GM19452 (cell line): ENCODE measurements around the gene MYO3B.
"Not testable (repeated sequence)": the region's sequence is repeated elsewhere in the genome, so short reads cannot be mapped to it uniquely, and the experiment has no call there.

Experiments
- ATAC-seq: cut with Tn5 transposase; IDR thresholded peaks from one replicate; pipeline ENCODE4 v1.9.1; 2021; ENCODE audit not compliant: unreplicated experiment

MYO3B gene

DNA sequence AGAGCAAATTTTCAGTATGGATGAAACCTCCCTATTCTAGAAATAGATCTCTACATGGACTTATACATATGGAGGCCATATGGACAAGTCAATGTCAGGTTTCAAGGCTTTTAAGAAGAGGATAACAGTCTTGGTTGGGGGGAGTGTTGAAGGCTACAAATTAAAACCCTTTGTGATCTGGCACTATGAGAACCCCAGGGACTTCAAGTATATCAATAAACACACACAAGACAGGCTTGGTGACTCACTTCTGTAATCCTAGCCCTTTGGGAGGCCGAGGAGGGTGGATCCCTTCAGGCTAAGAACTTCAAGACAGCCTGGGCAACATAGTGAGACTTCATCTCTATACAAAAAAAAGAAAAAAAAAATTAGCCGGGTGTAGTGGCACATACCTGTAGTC is 410.0 kb downstream of the MYO3B start:
- ATAC-seq, result no peak

DNA sequence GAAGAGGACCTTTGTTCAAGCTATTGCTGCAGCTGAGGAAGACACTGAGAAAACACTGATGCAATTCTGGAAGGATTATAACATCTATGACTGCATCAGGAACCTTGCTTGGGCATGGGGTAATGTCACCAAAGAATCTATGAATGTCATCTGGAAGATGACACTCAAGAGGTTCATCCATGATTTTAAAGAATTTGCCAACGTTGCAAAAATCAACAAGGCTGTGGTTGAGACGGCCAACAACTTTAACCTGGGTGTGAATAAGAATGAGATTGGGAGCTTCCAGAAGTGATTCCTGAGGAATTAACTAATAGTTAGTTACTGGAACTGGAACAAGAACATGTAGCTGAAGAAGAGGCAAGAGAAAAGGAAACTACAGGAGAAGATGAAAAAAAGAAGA is 410.8 kb downstream of the MYO3B start:
- ATAC-seq, result no peak

DNA sequence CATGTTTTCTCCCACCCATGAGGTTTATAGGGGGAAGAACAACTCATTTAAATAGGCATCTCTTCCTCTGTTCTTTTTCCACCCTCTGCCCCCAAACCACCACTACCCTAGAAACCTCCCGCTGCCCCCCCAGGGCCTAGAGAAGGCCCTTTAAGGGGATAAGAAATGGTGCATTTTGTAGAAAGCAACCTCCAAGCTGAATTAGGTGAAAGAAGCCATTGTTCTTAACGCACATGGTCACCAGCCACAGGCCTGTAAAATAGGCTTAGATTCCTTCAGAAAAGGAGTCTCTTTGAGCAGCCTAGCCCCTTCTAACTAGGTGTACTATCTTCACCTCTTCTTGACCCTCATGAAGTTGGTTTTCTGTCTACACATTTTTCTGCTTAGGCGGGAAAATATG is 418.6 kb downstream of the MYO3B start:
- no peak for ATAC-seq

DNA sequence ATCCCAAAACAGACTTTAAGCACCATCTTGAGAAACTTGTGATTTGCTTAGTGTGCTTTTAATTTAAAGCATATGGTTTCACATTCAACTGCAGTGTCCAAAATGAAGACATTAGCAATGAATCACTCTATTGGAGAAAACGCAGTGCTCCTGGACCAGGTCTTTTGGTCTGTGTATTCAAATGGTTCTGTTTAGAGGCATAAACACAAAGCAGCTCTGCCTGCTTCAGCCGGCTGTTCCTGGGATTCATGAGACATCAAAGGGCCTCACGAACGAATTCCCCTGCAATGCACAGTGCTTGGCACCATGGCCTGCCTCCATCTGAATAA is 420.1 kb downstream of the MYO3B start:
- ATAC-seq, result no peak

DNA sequence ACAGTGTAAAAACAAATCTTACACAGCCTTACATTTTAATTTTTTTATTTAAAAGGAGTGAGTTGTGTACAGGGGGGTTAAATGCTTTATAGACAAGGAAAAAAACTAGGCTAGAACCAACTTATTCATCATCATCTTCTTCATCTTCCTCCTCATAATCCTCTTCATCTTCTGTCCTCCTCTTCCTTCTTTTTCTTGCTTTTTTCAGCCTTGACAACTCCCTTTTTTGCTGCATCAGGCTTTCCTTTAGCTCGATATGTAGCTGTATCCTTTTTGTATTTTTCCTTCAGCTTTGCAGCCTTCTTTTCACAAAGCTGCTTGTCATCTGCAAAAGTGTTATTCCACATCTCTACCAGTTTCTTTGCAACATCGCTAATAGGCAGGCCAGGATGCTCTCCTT is 423.5 kb downstream of the MYO3B start:
- ATAC-seq, result no peak

DNA sequence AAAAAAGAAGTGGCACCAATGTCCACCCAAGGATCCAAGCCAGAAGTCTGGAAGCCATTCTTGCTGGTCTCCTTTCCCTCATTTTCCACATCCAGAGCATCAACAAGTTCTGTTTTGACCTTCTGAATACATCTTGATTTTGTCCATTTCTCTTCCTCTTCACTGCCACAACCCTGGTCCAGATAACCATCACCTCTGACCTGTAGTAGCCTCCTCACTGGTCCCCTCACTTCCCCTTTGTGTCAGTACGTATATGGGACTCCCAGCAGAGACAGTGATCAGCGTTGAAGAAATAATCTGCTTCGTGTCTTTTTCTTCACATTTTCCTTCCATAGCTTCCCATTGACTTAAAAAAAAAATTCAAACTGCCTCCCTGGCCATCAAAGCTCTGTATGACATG is 427.9 kb downstream of the MYO3B start:
- ATAC-seq, result no peak

DNA sequence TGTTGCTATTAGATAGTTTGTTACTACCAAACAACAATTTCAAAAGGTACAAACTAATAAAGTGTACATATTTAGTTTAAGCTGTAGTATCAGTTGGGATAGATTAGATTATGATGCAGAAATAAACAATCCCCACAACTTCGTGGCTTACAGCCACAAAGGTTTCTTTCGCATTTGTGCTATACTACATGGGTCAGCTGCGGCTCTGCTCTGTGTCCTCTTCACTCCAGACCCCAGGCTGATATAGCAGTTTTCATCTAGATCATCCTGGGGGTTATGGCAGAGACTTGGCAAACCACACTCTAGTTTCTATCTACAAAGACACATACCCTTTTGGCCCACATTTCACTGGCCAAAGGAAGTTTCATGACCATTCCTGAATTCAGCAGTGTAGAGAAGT is 429.2 kb downstream of the MYO3B start:
- ATAC-seq, result no peak

DNA sequence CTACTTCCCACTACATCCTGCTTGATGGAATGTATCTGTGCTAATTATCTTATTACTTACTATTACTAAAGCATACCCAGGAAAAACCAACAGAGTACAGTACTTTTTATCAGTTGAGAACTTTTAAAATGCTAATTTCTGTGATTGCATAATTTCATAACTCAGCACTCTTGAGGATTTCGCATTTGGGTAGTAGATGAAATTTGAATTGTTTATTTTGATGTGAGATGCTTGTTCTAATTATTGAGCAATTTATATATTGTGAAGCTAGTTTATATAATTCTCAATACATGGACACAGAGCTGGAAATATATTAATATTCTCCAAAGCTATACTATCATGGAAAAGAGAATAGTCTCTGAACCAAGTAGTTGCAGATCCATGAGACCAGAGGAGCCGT is 432.7 kb downstream of the MYO3B start:
- no peak for ATAC-seq

DNA sequence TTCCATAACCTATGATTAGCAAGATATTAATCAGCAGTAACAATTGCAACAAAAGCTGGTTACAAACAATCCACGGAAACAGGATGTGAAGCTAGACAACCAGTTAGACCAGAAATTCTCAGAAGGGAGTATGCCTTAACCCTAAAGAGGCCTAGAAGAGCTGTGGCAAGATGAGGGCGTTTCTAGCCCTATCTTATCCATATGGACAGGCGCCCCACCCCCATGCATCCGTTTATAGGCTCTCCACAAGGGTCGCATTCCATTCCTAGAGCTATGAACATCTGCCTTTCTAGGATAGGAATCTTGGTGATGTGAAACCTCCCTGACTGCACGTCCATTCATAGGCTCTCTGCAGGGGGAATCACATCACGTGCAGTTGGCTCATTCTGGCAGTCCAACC is 441.0 kb downstream of the MYO3B start:
- ATAC-seq, result not testable (repeated sequence)

DNA sequence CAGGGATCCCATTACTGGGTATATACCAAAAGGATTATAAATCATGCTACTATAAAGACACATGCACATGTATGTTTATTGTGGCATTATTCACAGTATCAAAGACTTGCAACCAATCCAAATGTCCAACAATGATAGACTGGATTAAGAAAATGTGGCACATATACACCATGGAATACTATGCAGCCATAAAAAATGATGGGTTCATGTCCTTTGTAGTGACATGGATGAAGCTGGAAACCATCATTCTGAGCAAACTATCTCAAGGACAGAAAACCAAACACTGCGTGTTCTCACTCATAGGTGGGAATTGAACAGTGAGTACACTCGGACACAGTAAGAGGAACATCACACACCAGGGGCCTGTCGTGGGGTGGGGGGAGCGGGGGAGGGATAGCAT is 457.1 kb downstream of the MYO3B start:
- not testable (repeated sequence) for ATAC-seq

DNA sequence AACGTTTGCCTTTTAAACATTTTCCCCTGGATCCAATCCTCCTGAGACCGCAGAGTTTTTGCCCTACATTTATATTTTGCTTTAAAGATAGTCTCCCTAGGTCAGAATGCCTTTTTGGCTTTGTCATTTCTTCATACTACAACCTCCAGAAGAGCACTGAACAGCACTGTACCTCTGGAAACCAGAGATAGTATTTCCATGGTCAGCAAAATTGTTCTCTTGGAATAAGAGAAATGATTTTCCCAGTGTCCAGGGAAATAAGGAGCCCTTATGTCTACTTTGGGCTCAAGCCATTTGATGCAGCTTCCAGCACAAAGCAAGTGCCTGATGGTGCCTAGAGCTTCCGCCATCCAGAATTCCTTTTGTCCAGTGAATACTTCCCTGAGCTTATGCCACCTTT is 461.7 kb downstream of the MYO3B start:
- no peak for ATAC-seq

DNA sequence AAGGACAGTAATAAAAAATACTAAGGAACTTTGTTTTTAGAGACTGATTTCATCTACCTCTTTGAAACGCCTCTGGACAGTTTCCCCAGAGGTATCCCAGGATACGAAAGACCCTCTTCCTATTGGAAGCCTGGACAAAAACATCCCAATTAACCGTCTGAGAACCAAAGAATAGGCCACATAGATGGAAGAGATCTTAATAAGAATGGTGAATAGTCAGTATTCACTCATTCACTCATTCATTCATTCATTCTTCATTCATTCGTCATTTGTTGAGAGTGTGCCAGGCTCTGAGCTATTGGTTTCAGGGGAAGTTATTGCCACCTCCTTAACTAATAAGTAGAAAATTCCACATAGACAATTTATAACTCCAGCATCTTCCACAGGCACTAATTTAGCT is 464.0 kb downstream of the MYO3B start:
- no peak for ATAC-seq

DNA sequence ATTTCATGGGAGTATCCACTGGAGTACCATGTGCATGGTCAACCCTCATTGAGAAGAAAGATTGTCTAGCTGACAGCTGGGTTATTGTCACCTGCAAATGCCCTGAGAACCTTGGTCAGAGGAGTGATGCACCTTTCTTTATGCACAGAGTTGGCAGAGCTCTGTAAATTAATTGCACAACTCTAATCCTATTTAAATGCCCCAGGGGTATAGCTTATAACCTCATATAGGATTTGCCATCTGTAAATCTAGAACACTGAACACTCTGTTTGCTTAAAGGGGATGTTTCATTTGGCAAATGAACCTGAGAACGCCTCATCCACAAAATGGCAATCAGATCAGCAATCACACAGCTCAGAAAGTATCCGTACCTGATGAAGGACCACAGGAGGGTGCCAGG is 465.4 kb downstream of the MYO3B start:
- no peak for ATAC-seq

DNA sequence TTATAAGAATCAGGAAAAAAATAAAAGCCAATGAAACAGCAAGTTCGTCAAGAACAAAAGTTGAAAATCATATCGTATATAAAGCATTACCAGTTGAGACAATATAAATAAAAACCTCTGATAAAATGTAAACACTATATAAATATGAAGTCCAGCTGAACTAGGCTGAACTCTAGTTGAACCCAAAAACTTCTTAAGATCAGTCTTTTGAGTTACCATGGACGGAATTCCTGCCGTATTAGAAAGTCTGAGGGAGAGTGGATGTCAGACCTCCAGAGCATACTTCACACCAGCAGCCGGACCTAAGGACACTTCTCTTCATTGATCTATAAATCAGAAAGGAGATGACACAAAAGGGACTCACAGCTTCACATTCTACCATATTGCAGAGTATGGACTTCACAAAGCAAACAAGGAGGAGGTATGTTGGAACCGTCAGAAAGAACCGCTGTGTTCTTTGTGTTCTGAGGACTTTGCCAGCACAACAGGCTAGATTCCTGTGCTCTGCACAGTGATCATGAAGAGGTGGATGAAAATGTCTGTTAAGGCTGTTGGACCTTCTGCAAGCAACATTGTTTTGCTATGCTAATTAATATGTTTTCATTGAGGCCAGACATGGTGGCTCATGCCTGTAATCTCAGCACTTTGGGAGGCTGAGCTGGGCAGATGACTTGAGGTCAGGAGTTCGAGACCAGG is 469.9 kb downstream of the MYO3B start:
- ATAC-seq, result no peak

DNA sequence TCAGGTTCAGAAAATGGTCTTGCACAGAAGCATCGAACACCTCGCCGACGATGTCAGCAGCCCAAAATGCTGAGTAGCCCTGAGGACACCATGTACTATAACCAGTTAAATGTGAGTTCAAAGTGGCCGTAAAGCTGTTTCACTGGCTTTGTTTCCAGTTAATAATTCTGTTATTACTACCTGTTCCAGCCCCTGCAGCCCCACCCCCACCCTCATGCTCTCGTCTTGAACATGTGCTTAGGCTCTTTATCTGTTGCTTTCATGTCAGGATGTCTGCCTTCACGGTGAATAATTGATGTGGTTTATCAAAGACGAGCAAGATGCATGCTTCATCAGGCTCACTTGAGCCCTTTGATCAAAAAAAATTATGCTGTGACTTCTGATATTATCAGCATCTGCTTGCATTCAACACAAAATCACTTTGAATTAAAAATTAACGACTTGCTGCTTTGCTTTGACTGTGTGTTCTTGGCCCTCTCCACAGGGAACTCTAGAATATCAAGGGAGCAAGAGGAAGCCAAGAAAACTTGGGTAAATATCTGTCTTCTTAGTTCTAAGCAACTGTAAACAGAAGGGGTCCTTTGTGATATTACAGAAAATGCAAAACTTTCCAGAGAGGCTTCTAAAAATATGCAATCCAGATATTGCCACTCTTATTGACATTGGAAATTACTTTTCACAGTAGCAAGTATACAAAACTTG is 473.8 kb downstream of the MYO3B start:
- ATAC-seq, result no peak

DNA sequence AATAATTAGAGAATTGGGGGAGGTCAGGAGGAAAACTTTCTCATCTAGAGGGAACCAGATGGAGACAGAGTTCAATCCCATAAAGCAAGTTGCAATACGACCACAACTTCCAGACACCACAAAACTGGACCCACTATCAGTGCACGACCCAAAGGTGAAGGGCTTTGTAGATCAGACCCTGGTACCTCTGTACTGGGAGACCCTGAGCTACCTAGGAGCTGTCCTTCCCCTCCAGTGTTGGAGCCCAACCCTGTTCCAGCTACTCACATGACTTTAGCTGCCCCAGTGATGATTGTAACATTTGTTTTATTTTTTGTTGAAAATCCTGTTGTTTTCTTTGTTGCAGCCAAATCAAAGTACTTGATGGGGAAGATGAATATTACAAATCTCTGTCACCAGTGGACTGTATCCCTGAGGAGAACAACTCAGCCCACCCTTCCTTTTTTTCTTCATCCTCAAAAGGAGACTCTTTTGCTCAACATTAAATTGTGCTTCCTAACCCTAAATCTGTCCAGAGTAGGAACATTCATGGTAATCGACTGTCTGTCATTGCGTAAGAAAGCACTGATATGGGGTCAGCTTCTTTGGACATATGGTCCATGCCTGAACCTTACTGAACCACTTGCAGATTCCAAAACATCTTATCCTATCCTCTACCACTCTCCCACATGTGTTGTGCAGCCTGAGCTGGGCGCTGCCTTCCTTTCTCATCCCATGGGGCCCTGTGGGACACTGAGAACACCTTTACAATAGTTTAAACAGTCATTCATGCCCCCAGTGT is 474.9 kb downstream of the MYO3B start:
- ATAC-seq, result no peak

DNA sequence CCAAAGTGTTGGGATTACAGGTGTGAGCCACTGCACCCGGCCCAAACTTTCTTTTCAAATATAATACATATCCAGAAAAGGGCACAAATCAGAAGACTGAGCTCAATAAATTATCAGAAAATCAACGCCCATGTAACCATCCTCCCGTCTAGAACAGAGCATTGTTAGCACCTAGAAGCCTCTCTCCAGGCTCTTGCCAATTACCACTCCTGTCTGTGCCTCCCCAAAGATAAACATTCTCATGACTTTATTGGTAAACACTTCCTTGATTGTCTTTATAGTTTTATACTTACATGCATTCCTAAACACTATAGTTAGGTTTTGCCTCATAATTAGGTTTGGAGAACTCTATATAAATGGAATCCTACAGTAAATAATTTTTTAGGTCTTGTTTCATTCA is 478.7 kb downstream of the MYO3B start:
- no peak for ATAC-seq

DNA sequence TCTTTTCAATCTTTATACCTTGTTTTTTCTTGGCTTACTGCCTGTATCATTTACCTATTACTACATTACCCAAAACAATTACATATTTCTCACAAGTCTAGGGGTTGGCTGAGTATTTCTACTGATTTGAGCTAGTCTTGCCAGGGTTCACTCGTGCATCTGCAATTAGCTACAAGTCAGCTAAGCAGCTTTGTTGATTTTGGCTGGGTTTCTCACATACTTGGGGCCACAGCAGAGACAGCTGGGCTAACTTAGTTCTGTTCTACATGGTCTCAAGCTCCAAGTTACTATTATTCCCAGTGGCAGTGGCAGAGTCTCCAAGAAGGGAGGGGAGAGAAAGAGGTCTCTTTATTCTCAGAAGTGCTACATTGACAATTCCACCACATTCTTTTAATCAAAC is 482.5 kb downstream of the MYO3B start:
- ATAC-seq, result no peak

DNA sequence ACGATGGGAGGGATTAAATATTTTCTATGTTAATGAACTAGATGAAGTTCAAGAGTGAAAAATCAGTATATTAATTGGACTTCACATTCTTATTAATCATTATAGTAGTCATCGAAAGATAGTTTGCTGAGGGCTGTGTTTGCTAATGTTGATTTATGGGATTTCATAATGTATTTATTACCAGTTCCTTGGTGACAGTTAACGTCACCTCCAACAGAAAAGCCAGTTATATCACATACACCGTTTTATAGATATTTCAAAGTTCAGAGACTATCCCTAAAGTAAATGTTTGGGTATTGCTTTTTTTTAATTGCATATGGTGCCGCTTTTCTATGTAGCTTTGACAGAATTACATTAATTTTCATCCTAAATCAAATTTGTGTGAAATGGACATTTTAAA is 487.8 kb downstream of the MYO3B start:
- no peak for ATAC-seq

DNA sequence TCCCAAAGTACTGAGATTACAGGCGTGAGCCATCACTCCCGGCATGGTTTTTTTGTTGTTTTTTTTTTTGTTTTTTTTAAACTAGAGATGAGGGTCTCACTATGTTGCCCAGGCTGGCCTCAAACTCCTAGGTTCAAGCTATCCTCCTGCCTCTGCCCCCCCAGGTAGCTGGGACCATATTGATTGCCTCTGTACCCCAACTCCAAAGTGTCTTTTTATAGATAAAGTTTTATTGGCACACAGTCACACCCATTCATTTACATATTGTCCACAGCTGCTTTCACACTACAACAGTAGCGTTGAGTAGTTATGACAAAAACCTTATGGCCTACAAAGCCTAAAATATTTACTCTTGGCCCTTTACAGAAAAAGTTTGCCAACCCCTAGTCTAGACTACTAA is 492.0 kb downstream of the MYO3B start:
- no peak for ATAC-seq

DNA sequence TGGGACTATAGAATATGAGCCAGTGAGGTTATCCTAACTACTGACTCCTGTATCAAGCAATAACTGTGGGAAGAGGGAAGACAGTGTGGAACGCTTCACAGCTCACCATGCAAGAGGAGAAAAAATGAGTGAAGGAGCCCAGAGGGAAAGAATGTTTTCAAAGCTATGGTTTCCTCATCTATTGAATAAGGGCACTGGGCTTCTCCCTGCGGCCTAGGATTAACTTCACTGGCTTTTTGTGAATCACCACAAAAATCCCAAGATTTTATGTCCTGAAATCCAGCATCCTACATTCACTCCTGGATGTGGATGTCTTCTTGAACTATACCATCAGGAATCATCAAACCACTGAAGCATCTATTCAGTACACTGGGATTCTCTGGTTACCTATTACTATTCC is 492.7 kb downstream of the MYO3B start:
- ATAC-seq, result no peak

DNA sequence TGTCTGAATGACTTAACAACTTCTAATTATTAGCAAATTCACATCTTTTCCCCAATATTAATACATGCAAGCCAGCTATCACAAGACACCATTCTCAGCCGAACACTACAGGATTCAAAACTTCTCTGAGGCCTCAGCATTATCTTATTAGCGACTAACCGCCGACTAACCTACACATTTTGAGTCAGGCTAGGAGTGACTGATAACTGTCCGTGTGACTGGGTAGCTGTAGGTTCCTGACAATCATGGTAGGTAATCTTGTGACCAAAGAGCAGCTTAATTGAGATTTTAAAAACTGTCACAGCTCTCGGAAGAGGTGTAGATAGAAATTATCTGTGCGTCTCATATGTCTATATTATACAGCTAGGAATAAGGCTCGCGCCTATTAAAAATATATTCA is 493.1 kb downstream of the MYO3B start:
- no peak for ATAC-seq
